ENCODE data around the gene ALDH1L1. TPM values are rescaled to one million over a fixed set of nuclear protein-coding genes. Genes with fewer than 3 reads are reported as not detected.

Gene ALDH1L1
- total and polyA plus RNA-seq, 9 donors: 8.3 to 85.5 (median 45.1) TPM

DNA sequence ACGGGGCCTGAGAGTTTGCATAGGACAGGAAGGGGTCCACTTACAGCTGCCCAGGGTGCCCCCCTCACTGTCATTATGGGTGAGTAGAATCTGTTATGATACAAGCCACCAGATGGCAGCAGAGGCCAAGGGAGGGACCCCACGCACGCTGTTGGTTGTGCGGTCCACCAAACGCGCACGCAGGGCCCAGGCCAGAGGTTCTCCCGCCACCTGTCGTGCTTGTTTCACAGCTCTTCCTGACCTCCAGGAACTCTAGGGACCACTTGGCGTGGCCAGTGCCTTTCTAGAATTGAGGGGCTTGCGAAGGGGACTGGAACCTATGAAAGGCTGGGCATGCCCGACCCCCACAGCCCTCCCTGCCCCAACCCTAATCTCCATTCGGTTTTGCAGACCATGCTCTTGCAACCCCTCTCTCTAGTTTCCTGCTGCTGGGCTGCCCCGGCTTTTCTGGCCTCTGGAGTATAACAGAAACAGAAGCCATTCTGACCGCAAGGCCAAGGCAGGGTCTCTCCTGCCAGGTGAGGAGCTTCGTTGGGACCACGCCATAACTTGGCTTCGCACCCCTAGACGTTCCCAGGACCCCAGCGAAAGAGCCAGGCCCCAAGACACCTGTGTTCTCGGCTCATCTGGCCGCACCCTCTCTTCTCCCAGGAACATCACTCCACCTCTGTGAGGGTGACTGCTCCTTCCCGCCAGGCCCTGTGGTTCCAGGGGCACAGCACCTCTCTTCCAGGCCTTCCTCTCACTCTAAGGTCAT lies 46.0 kb downstream of the ALDH1L1 start:
- TF ChIP-seq, protein P1, sequence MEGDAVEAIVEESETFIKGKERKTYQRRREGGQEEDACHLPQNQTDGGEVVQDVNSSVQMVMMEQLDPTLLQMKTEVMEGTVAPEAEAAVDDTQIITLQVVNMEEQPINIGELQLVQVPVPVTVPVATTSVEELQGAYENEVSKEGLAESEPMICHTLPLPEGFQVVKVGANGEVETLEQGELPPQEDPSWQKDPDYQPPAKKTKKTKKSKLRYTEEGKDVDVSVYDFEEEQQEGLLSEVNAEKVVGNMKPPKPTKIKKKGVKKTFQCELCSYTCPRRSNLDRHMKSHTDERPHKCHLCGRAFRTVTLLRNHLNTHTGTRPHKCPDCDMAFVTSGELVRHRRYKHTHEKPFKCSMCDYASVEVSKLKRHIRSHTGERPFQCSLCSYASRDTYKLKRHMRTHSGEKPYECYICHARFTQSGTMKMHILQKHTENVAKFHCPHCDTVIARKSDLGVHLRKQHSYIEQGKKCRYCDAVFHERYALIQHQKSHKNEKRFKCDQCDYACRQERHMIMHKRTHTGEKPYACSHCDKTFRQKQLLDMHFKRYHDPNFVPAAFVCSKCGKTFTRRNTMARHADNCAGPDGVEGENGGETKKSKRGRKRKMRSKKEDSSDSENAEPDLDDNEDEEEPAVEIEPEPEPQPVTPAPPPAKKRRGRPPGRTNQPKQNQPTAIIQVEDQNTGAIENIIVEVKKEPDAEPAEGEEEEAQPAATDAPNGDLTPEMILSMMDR (IDR thresholded peaks at IDR 0.05): peak; percentile 75 to 92 (median 88)
- TF ChIP-seq EP300 (IDR thresholded peaks at IDR 0.05) (no peak), POLR2A (IDR thresholded peaks at IDR 0.05) (peak; percentile 23)
- H3K4me1 ChIP-seq (ENCODE audit: insufficient read depth): no peaks in the 10 kb centered on the region
- no peak overlapping the region for H3K27ac ChIP-seq
- no peak overlapping the region for H3K4me3 ChIP-seq
- no peaks in the 10 kb centered on the region for H3K36me3 ChIP-seq
- H3K9me3 ChIP-seq: no peaks in the 10 kb centered on the region
- peak; percentile 72 to 85 (median 78) for DNase-seq
- H3K27me3 ChIP-seq: no peaks in the 10 kb centered on the region
- intact Hi-C loops (cut with DNase I): loop anchor here (5.0 to 10.0 kb wide), 7 partner anchors 63 to 258 kb away; partner anchors contain the start of gene CFAP100 (in 1 of the 4)
- 35 to 43% (median 42%) methylated on average over 23 of the region's 23 CpGs for WGBS, 3 donors

DNA sequence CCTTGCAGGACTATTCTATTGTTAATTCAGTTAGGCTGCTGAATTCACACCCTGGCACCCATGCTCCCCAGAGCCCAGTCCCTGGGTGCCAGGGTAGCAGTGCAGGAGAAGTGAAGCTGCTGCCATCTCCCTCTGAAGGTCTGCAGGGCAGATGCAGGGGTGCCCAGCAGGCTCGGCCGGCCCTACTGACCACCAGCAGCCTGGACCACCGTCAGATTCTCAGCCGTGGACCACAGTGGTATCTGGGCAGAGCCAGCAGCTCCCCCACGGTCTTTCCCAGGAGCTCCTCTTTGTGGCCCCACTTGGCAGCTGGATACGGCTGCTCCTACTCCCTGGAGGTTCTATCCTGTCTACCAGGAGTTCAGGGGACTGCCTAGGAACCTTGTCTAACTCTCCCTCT lies 46.8 kb downstream of the ALDH1L1 start:
- Histone ChIP-seq H3K36me3 (no peaks in the 10 kb centered on the region), H3K27ac (no peak overlapping the region), H3K9me3 (no peaks in the 10 kb centered on the region), H3K4me3 (no peak overlapping the region), H3K27me3 (no peaks in the 10 kb centered on the region), H3K4me1 (ENCODE audit: insufficient read depth) (no peaks in the 10 kb centered on the region)
- intact Hi-C loops (cut with DNase I): loop anchor here (5.0 to 10.0 kb wide), 7 partner anchors 64 to 259 kb away; partner anchors contain the start of gene CFAP100 (in 1 of the 4)
- TF ChIP-seq POLR2A (IDR thresholded peaks at IDR 0.05) (no peak), EP300 (IDR thresholded peaks at IDR 0.05) (no peak)
- TF ChIP-seq, protein P1 (IDR thresholded peaks at IDR 0.05): no peak
- 51 to 58% (median 51%) methylated on average over 6 of the region's 6 CpGs for WGBS, 3 donors
- DNase-seq: peak in 4 of 5 donors; percentile 7 to 25 (median 12)

DNA sequence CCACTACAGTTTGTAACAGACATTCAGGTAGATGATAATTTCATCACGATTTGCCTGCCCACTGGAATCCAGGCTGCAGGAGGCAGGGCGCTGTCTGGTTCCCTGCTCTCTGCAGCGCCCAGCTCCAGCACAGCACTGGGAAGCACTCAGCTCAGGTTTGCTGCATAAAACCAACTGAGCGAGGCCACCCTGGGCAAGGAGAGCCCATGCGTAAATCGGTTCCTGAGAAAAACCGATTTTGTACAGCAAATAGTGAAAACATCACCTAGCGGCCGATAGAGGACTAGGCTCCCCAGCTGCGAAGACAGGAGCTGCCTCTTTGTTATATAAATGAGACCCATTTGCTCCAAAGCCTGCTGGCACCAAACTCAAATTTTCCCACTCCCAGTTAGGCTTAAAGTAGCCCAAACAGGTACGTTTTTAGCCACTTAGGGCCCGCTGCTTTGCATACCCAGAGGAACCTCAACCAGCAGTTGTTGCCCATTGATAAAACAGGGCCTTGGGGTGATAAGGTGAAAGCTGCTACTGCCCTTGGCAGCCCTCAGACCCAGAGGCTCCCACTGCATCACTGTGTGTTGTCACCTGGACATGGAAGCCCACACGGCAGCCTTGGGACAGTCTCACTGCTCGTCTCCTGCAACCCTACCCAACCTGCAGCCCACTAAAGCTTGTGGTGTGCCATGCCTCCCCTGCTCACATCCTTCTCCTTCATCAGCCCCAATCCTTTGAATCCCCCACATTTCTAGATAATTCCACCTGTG lies 47.5 kb downstream of the ALDH1L1 start:
- WGBS, 3 donors: 64 to 71% (median 65%) methylated on average over 14 of the region's 14 CpGs
- Histone ChIP-seq H3K36me3 (no peaks in the 10 kb centered on the region), H3K27ac (no peak overlapping the region), H3K4me1 (ENCODE audit: insufficient read depth) (no peaks in the 10 kb centered on the region), H3K4me3 (no peak overlapping the region), H3K27me3 (no peaks in the 10 kb centered on the region), H3K9me3 (no peaks in the 10 kb centered on the region)
- peak in 2 of 5 donors; percentile 1 to 10 for DNase-seq
- intact Hi-C loops (cut with DNase I): loop anchor here (5.0 to 10.0 kb wide), 7 partner anchors 64 to 259 kb away; partner anchors contain the start of gene CFAP100 (in 1 of the 4)
- TF ChIP-seq EP300 (IDR thresholded peaks at IDR 0.05): no peak
- TF ChIP-seq, protein P1 (IDR thresholded peaks at IDR 0.05): no peak
- TF ChIP-seq POLR2A (IDR thresholded peaks at IDR 0.05): no peak

DNA sequence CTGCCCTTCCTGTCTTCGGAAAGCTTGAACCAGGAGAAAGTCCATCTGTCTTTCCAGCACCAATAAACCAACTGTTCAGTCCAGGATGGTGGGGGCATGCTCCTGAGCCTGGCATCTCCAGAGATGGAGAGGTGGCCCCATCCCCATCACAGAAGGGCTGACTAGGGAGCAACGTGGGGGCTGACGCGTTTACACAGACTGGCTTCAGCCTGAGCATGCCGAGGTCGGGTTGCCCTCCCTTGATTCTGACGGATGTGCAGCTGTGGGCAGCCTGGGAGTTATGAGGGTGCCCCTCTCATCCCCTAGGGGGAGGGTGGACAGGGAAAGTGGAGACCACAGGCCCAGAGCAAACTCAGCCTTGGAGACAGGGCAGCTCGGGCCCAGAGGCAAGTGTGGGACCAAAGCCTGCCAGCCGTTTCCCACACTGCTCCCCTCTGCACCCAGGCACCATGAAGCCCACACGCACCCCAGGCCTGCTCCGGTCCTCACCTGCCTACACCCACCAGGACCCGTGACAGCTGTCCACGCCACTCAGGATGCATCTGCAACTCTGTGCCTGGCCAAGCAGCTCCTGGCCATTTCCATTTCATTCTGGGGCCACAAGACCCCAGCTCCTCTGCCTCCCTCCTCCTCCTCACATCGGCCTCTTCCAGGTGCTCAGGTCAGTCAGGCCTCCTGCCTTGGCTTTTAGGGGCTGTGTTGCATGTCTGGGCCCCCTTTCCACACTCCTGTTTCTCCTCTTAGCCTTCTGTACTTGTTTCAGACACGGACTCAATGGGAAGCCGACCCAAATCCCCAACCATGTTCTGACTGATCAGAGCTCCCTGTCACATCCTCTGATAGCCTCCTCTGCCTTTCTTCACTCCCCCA lies 48.3 kb downstream of the ALDH1L1 start:
- TF ChIP-seq, protein P1 (IDR thresholded peaks at IDR 0.05): no peak
- TF ChIP-seq EP300 (IDR thresholded peaks at IDR 0.05): no peak
- no peak for TF ChIP-seq POLR2A (IDR thresholded peaks at IDR 0.05)
- Histone ChIP-seq H3K4me3 (no peak overlapping the region), H3K27me3 (no peaks in the 10 kb centered on the region), H3K36me3 (no peaks in the 10 kb centered on the region), H3K27ac (no peak overlapping the region), H3K4me1 (ENCODE audit: insufficient read depth) (no peaks in the 10 kb centered on the region), H3K9me3 (no peaks in the 10 kb centered on the region)
- peak in 4 of 5 donors; percentile 3 to 23 (median 13) for DNase-seq
- WGBS, 3 donors: 60 to 69% (median 68%) methylated on average over 16 of the region's 16 CpGs
- intact Hi-C loops (cut with DNase I): loop anchor here (2.0 to 10.0 kb wide), 8 partner anchors 65 to 260 kb away; partner anchors contain the start of gene CFAP100 (in 1 of the 4)

All from ovary (tissue), 9 donors.